GM19372 (cell line): ENCODE data around the gene FOXO6.

Source experiments
- ATAC-seq: cut with Tn5 transposase; IDR thresholded peaks from one replicate; pipeline ENCODE4 v1.9.1; 2021; ENCODE audit warnings: mild to moderate bottlenecking, low read depth, moderate library complexity; ENCODE audit not compliant: unreplicated experiment

FOXO6 gene

DNA sequence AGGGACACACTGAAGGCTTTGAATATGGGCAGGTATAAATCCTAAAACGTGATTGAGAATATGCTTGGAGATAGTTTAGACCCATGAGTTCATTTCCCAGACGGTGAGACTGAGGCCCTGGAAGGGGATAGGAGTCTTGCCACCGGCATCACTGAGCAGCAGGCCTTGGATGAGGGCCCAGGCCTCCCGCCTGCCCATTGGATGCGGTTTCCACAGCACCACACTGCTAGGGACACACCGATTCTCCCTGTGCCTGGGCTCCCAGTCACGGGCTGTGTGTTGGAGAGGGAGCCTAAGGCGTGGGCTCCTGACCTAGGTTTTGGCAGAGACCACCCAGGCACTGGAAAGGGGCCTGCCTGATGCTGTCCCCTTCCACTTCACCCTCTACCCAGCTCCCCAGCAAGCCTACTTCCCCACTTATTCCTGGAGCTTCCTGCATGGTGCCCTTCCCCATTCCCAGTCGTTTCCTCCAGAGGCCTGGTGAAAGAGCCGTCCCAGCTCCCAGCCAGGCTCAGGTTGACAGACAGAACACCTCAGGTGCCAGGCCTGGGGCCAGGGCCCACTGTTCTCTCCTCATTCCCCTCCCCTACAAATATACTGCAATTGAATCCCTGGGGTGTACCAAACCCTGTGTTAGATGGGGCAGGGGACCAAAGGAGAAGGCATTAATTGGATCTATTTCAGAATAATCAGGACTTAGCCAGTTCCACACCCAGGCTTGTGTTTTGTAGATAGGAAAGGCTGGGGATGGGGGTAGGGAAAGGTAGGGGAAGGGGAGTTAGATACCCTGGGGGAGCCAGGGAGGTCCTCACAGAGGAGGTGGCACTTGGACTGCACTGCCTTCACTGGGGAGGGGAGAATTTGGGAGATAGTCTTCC, 3.4 kb downstream of the FOXO6 start:
- ATAC-seq: no peak

DNA sequence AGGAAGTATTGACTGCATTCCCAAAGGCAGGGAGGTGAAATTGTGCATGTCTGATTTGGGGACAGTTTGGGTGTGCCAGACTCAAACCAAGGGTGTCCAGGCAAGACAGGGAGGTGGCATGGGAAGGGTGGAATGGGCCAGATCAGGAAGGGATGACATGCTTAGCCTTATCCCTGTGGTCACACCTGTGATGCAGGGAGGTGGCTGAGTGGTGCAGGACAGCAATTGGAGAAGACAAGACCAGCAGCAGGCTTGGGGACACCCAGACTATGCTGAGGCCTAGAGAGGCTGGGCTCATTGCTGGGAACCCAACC, 4.0 kb downstream of the FOXO6 start:
- no peak for ATAC-seq

DNA sequence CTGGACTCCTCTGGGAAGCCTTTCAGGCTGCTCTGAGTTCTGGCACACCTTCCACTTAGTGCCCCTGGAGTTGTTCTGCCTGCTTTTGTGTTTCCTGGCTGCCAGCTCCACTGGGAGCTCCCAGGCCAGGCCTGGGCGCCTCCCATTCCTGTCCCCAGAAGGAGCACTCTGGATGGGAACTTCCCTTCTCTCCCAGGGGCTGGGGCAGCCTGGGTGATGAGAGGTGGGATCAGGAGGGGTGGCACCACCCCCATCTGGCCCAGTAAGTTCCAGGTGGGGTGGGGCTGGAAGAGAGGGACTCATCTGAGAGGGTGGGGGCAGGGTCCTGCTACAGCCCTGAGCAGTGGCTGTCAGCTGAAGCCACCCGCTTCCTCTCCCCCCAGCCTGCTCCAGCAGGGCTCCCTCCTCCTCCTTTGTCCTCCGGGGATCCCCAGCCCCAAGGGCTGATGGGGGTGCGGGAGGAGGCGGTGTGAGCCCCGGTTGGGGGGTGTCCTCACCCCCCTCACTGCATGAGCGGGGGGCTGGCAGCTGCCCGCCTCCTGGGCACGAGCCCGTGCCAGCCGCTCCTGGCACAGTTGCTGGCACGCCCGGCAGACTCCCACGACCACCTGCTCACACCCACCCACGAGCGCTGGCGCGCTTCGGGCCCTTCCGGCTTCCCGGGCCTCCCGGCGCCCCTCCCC, 4.7 kb downstream of the FOXO6 start:
- no peak for ATAC-seq

DNA sequence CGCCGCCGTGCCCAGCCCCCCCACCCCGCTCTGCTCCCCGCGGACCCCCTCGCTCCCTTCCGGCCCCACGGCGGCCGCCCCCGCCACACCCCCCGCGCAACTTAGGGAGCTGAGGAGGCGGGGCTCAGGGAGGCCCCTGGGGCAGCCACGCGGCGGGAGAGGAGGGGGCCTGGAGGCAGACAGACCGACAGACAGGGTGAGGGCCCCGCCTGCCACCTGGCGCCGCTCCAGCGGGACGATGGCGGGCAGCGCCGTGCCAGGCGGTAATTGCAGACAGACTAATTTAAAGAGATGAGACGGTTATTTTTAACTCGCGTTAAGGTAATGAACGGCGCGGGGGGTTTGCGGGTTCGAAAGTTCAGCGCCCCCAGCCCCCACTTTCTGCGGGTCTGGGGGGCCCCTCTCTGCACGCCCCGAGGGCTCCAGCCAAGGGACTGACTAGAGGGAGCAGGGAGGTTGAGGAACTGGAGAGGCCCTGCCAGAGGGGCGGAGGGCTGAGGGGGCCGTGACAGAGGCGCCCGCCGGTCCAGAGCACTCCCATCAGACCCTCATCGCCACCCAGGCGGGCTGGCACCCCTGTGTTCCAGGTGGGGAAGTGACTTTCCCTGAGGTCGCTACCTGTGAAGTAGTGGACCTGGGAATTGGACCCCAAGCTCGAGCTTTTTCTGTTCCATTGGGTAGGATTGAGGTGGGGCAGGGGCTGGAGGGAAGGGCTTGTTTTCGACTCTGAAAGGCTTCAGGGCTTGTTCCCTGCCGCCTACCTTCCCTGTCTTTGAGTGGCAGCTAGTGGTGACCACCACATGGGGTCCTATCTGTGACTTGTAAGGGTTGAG, 5.4 kb downstream of the FOXO6 start:
- no peak for ATAC-seq

DNA sequence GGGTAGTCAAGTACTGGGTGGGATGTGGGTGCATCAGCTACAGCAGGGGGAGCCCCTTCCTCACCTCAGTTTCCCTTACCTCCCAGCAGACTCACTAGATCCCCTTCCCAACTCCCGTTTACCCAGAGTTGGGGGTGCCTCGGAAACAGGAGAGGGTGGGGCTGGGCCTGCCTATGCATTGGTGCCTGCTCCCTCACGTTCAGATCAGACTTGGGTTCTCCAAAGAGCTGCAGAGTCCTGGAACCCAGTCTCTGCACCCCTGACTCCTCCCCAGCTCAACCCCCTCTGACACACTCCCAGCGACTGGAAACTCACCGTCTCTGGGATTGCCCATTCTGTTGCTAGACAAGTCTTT, 6.0 kb downstream of the FOXO6 start:
- no peak for ATAC-seq

DNA sequence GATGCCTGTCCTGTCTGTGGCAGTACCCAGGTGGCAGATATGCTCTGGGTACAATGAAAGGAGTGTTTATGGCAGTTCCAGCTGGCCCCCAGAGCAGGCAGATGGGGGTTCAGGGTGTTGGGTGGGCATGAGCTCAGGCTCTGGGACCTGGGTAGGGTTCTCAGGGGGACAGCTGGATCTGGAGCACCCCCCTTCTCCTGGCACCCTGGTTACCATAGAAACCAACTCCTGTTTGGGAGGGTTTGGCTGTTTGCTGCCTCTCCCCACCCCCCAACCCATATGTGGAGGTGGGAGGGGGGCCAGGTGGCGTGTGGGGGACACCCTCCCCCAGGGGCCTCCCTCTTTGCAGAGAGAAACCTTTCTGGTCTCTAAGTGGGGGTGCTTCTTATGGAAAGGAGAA, 7.1 kb downstream of the FOXO6 start:
- ATAC-seq: no peak

DNA sequence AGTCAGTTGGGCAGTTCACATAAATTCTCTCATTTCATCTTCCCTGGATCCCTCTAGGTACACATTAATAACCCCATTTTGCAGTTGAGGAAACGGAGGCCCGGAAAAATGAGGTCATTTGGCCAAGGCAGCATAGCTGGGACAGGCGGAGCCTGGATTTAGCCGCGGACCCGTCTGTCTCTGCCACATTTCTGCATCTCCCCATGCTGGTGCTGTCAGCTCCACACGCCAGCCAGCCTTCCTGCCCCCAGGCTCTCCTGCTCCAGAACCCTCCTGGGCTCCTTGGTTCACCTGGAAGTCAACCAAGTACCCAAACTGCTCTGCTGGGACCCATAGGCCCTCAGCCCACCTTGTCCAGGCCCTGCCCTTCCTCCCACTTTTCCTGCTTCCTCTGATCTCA, 7.6 kb downstream of the FOXO6 start:
- ATAC-seq: no peak

DNA sequence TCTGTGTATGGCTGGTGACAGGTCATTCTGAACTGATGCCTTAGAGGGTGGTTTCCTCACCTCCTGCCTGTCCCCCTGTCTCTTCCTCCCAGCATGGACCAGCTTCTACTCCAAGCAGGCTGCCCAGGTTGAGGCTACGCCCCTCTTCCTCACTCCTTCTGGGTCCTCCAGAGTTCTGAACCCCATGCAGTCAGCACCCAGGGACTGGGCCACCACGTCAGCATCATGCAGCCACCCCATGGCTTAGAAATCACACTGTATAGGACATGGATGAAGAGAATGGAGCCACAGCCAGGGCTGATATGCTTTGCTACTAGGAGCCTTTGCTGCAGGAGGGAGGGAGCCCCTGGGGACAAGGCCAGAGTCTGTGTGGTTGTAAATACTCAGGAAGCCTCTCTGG, 8.3 kb downstream of the FOXO6 start:
- ATAC-seq: no peak

DNA sequence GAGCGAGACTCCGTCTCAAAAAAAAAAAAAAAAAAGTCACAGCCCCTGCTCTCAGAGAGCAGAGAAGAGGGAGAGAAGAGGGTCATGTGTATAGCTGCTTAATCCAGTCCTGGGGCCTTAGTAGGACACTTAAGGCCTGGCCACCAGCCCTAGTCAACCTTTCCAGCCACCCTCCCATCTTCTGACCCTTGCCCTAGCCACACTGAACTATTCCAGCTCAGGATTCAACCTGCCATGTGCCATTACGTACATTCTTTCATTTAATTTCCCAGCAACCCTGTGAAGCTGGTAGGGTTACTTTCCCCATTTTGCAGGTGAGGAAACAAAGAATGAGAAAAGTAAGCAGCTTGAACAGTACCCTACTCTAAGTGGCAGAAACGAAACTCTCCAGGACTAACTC, 9.0 kb downstream of the FOXO6 start:
- no peak for ATAC-seq

DNA sequence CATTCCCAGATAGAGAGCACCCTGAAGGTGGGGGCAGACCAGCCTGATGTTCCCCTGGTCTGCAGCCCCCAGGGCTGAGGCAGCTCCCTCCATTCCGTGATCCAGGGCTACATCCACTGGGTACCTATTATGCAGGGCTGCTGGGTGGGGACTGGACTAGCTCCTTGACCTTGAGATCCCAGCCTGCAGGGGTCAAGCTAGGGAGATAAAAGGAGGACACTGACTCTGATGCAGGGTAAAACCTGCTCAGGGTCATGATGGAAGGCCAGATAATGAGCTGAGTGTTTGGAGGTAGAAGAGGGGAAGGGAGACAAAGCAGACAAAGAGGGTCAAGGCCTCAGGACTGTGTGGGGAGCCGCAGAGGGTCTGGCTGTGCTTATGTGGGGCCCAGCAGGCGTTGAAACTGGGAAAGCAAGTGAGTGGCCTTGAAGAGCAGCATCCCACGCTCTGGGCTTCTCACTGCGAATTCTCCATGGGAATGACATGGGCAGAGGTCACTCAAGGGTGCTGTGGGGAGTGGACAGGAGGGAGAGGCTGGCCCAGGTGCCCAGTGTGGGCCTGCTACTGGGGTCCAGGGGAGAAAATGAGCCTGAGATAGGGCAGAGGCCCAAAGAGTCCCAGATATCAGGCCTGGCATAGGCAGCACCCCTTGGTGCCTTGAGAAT, 9.7 kb downstream of the FOXO6 start:
- ATAC-seq: no peak

DNA sequence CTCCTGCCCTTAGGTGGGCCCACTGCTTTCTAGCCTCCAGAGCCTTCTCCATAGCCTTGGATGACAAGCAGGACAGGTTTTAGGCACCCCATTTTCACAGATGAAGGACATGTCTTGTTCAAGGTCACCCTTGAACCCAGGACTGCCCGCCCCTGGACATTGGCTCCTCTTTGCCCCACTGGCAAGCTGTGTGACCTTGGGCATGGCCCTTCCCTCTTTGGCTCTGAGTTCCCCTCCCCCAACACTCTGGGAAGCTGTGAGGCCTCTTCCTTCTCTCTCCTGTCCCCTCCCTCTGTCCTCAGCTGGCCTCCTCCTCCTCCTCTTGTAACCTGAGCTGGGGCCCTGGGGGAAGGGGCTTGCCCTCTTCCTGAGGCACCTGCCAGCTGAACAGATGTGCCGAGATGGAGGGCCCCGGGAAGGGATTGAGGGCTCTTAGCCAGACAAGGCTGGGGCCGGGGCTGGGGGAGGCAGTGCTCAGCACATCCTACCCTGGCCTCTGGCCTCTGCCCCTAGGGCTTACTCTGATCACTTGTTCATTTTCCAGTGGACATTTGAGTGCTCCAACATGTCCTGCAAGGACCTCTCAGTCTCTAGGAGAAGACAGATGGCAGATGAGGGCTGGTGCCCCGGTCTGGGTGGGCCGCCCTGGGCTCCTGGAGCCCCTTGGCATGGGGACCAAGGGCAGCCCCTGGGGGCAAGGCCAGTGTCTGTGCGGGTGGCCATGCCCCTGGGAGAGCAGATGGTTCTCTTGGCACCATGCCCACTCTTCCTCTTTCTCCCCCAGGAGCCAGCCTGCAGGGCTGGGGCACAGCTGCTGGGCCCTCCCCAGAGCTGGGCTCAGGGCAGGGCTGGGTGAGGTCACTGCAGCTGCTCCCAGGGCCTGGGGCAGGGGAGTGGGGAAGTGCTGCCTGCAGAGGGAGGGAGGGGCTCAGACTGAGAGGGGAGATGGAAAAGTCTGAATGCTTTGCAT, 10.7 kb downstream of the FOXO6 start:
- ATAC-seq: no peak

DNA sequence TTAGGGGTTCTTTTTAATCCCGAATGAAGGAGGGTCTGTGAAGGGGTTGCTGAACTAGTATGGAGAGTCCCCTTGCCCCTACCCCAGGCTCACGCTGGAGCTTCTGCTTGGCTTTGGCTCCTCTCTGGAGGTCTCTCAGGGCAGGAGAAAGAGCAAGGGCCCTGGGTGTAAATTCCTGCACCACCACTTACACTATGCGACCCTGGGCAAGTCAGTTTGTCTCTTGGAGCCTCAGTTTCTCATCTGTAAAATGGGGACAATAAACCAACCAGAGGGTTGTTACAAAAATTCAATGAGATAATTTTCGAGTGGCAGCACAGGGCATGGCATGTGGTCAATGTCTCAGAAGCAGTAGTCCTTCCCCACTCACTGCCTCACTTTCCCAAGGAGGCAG, 11.4 kb downstream of the FOXO6 start:
- no peak for ATAC-seq

DNA sequence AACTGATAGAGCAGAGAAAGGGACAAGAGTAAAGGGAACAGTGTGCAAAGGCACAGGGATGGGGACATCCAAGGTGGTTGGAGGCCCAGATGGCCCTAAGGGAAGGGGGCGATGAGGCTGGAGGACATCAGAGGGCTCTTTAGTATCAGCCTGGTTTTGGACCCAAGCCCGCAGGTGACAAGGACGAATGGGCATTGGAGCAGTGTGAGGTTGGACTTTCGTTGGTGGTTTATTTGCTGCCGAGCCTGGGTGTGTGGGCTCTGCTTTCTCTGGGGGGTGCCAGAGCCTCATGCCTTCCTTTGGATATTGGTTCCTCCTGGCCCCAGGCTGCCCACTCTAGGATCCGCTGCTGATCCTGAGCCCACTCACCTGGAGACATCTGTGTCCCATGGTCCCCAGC, 12.1 kb downstream of the FOXO6 start:
- ATAC-seq: no peak

DNA sequence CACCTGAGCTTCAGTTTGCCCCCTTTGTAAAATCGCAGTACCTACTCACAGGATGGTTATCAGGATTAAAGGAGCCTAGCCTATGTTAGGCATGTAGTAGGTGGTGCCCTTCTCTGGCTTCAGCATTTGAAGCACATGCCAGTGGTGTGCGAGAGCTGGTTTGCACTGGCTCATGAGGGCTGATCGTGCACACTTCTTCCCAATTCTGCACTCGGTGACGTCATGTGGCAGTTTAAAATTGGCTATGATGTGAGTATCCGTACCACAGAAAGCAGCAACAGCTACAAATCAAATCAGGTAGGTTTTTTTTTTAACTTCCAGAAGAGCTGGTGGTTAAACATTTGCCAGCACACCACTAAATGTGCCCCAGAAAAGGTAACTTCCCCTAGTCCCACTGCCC, 13.5 kb downstream of the FOXO6 start:
- ATAC-seq: no peak

DNA sequence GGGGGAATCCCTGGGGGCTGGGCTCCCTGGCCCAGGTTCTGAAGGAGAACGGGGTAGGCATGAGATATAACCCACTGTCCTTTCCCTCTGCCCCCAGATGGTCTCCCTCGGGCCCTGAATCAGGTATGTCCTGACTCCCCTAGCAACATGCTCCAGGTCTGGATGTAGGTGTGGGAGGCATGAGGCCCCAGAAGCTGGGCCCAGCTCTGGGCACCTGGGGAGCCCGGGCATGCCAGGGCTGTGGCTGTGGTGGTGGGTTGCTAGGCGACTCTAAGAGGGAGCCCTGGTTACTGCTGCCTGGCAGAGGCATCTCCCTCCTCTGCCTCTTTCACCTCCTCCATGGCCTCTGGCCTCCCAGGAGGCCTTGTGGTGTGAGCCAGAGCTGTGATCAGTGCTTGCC, 16.2 kb downstream of the FOXO6 start:
- ATAC-seq: no peak

DNA sequence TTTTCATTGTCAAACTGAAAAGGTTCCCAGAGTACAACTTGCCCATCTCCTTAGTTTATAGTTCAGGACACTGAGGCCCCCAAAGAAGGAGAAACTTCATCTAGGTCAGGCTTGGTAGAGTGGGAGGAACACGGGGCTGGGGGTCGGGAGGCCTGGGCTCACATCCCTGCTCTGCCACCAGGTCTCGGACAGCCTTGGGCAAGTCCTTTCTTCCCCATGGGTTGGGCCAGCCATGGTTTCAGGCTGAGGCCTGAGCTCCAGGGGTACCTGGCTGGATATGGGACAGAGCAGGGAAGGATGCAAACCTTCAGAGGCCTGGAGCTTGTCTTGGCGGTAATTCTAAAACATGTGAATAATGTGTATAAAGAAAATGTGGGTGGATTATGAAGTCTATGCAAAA, 17.0 kb downstream of the FOXO6 start:
- ATAC-seq: no peak

DNA sequence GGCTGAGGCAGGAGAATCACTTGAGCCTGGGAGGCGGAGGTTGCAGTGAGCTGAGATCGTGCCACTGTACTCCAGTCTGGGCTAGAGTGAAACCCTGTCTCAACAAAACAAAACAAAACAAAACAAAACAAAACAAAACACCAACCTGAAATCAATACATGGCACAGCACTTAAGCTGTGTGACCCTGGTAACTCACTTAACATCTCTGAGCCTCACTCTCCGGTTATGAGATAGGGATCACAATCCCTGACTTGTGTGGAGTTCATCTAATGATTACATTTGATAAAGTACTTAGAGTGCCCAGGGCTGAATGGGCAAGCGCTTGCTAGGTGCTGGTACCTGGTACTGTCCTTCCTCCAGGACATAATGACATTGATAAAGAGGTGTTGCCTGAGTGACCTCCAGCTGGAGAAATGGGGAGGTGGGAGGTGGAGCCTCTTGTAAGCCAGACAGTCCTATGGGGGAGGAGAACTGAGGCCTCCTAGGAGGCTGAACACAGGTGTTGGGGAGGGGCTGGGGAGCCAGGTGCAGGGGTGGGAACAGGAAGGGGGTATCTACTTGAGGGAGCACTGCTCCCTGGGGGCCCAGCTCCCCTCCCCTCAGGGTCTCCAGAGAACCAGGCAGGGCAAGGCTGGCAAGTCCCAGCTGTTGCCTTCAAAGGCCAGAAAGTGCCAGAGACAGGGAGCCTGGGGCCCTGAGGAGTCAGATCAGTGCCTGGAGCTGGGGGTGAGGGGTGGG, 17.9 kb downstream of the FOXO6 start:
- ATAC-seq: no peak

DNA sequence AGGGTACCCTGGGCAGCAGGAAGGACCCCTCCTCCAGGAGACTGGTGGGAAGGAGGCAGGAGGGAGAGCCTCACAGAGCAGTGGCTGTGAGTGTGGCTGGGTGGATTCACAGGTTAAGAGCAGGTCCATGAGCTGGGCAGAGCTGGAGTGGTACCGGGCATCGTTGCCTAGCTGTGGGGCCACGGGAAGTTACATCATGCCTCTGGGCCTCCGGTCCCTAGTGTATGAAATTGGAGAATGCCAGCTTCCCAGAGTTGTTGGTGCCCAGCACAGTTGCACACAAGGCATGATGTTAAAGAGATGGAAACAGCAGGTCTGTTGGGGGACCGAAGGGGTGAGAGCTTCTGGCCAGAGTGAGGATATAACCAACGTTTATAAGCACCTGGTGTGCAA, 18.5 kb downstream of the FOXO6 start:
- ATAC-seq: no peak

DNA sequence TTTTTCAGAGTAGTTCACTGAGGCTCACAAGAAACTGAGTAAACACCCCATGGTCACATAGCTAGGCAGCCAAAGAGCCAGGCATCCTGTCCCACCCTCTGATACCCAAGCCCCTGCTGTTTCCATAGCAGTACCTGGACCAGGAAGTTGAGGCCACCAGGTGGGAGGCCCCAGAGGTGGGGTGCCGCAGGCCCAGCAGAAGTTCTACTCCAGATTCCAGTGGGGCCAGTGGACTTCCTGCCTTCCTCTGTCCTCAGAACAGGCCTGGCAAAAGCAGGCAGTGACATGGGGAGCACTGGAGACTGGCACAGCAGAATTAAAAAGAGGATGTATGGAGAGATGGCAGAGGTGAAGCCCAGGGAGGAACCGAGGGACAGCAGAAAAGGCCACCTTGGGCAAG, 19.0 kb downstream of the FOXO6 start:
- no peak for ATAC-seq
